Measurements from ENCODE around the gene NHSL2. TPM values are rescaled to one million over a fixed set of nuclear protein-coding genes. Genes with fewer than 3 reads are reported as not detected.

Gene NHSL2
- total RNA-seq, 1 donor from 2014 or later: 11.3 TPM

- Mint-ChIP-seq H3K4me3 (no peak overlapping the region), H3K27me3 (no peaks in the 10 kb centered on the region), H3K36me3 (peaks cover 5% of the 10 kb centered on the region), H3K27ac (no peak overlapping the region), H3K9me3 (no peaks in the 10 kb centered on the region), H3K4me1 (ENCODE audit: unreplicated experiment) (no peaks in the 10 kb centered on the region)
- no peak for TF ChIP-seq CTCF (conservative IDR thresholded peaks at IDR 0.05)
- DNase-seq (ENCODE audit: extremely low spot score, unreplicated experiment): no peak
Measured at GRCh38 chrX:72201836-72202536, 291.3 kb downstream of the NHSL2 start.

Other genes starting within 250 kb of the NHSL2 start
- gene CXorf49, start 192.6 kb upstream of the NHSL2 start, total RNA-seq (ENCODE audit: low replicate concordance): not detected in 2 replicates
- not detected in 2 replicates for gene CXorf49B, start 147.5 kb upstream of the NHSL2 start, total RNA-seq (ENCODE audit: low replicate concordance)
- gene RTL5, start 221.1 kb downstream of the NHSL2 start, total RNA-seq (ENCODE audit: low replicate concordance): 16.1 and 21.9 TPM in 2 replicates